GM12878 (cell line): Measurements from ENCODE around the gene PGC. TPM values are rescaled to one million over a fixed set of nuclear protein-coding genes. Genes with fewer than 3 reads are reported as not detected.

Source experiments
- ATAC-seq: fragments of 200-7000 bp; cut with Tn5 transposase; 3 replicates; pipeline ENCODE4 v1.9.1; 2020; ENCODE audit warnings: mild to moderate bottlenecking, moderate library complexity
- BruUV-seq: library from RNA; stranded (reverse); fragments of 400-500 nt; replicated peaks from 2 replicates; lab custom pipeline; 2021; lab: Mats Ljungman, UMichigan
- CTCF ChIA-PET: fragments of 300-600 bp; sonication (Branson Sonifier 250); formaldehyde crosslinking; extraction: SDS; loops from one replicate; lab custom pipeline; 2021; ENCODE audit warnings: inconsistent platforms; lab: Yijun Ruan, JAX
- POLR2A ChIA-PET: fragments of 350-600 bp; formaldehyde crosslinking; extraction: SDS; loops from one replicate; lab custom pipeline; 2021; ENCODE audit warnings: inconsistent platforms; lab: Charles Lee
- RAD21 ChIA-PET: fragments of 300-600 bp; sonication (Branson Sonifier 250); formaldehyde crosslinking; loops from one replicate; lab custom pipeline; 2023; ENCODE audit warnings: antibody characterized with exemption; ENCODE audit not compliant: unreplicated experiment; lab: Charles Lee
- SMC1A ChIA-PET: fragments of 300-600 bp; sonication (Branson Sonifier 250); formaldehyde crosslinking; loops from one replicate; lab custom pipeline; 2023; ENCODE audit not compliant: unreplicated experiment, uncharacterized antibody; lab: Charles Lee
- DNase-seq: peaks from one replicate; pipeline ENCODE4 v3.0.0-alpha.2; 2011; ENCODE audit warnings: low read depth, low spot score
- FAIRE-seq: peaks from 3 replicates; lab custom pipeline; 2011; peaks lifted over from hg19 to GRCh38; lab: Jason Lieb, UNC
- H2AFZ ChIP-seq: 2 replicates; pipeline ENCODE4 v1.6.0; 2011; ENCODE audit warnings: low read depth, low read length, control low read depth; ENCODE audit not compliant: control insufficient read depth
- H3K27ac ChIP-seq: 2 replicates; pipeline ENCODE4 v1.5.1; 2011; ENCODE audit warnings: control low read depth; ENCODE audit not compliant: control insufficient read depth, insufficient read depth
- H3K27me3 ChIP-seq, 2 experiments: replicated peaks in 1 of 2; 2 replicates each; pipeline versions ENCODE4 v1.6.0 to v1.6.1; 2011; ENCODE audit warnings: low read length in 1 of 2; ENCODE audit not compliant: control insufficient read depth in 2 of 2, insufficient read depth in 2 of 2
- H3K36me3 ChIP-seq, 2 experiments: 2 replicates each; pipeline ENCODE4 v1.5.1; 2011; ENCODE audit warnings: low read length in 1 of 2; ENCODE audit not compliant: control insufficient read depth in 2 of 2, insufficient read depth in 2 of 2
- H3K4me1 ChIP-seq: 2 replicates; pipeline ENCODE4 v1.6.1; 2011; ENCODE audit warnings: mild to moderate bottlenecking, low read length, moderate library complexity, mixed read lengths; ENCODE audit not compliant: control insufficient read depth, insufficient read depth
- H3K4me2 ChIP-seq: 2 replicates; pipeline ENCODE4 v1.6.0; 2011; ENCODE audit warnings: control low read depth; ENCODE audit not compliant: control insufficient read depth, insufficient read depth
- H3K4me3 ChIP-seq: fragments of 200-600 bp; sonication (generic); 2 replicates; pipeline ENCODE4 v1.5.1; 2016
- H3K79me2 ChIP-seq: 2 replicates; pipeline ENCODE4 v1.6.0; 2011; ENCODE audit warnings: low read length; ENCODE audit not compliant: control insufficient read depth, insufficient read depth
- H3K9ac ChIP-seq: 2 replicates; pipeline ENCODE4 v1.8.0; 2011; ENCODE audit warnings: low read length, control low read depth, mixed read lengths; ENCODE audit not compliant: control insufficient read depth, insufficient read depth
- H3K9me3 ChIP-seq: replicated peaks from 3 replicates; pipeline ENCODE4 v1.5.1; 2011; ENCODE audit warnings: mild to moderate bottlenecking, low read length; ENCODE audit not compliant: control insufficient read depth, insufficient read depth
- H4K20me1 ChIP-seq: 2 replicates; pipeline ENCODE4 v1.6.0; 2011; ENCODE audit not compliant: control insufficient read depth, insufficient read depth
- BRCA1 ChIP-seq: IDR thresholded peaks from 2 replicates; pipeline ENCODE4 v1.6.1; 2011; ENCODE audit warnings: low read depth, low read length, improper control_type of control experiment
- DPF2 ChIP-seq: fragments of 450-650 bp; IDR thresholded peaks from 2 replicates; pipeline ENCODE4 v1.6.1; 2017; ENCODE audit warnings: mild to moderate bottlenecking
- EGR1 ChIP-seq, 2 experiments: IDR thresholded peaks; 1 replicate in 1 of 2; 2 replicates in 1 of 2; pipeline ENCODE4 v1.6.1; 2011 to 2012; ENCODE audit warnings: low read depth in 2 of 2, low read length in 2 of 2, borderline replicate concordance in 1 of 2, mild to moderate bottlenecking in 1 of 2, moderate library complexity in 1 of 2
- KLF5 ChIP-seq: fragments of 450-650 bp; IDR thresholded peaks from 2 replicates; pipeline ENCODE4 v1.6.1; 2014; ENCODE audit warnings: mild to moderate bottlenecking; ENCODE audit not compliant: partially characterized antibody
- LARP7 ChIP-seq: fragments of 450-650 bp; IDR thresholded peaks from 2 replicates; pipeline ENCODE4 v1.6.1; 2017; ENCODE audit warnings: mild to moderate bottlenecking
- MYB ChIP-seq: fragments of 150-350 bp; IDR thresholded peaks from 2 replicates; pipeline ENCODE4 v1.6.1; 2014; ENCODE audit warnings: mild to moderate bottlenecking, low read depth, low read length, borderline replicate concordance
- NR2C2 ChIP-seq: IDR thresholded peaks from 2 replicates; pipeline ENCODE4 v1.6.1; 2011; ENCODE audit warnings: borderline replicate concordance, low read depth; ENCODE audit not compliant: control insufficient read depth, insufficient read length
- PAX5 ChIP-seq: IDR thresholded peaks from 2 replicates; pipeline ENCODE4 v1.6.1; 2011; ENCODE audit warnings: low read depth, low read length, borderline replicate concordance
- PML ChIP-seq: IDR thresholded peaks from 2 replicates; pipeline ENCODE4 v1.6.1; 2012; ENCODE audit warnings: low read length, inconsistent platforms
- POLR2A ChIP-seq: IDR thresholded peaks from 2 replicates; pipeline ENCODE4 v1.6.1; 2011; ENCODE audit warnings: low read depth, mild to moderate bottlenecking, low read length
- POLR2AphosphoS5 ChIP-seq: IDR thresholded peaks from 2 replicates; pipeline ENCODE4 v1.6.1; 2011; ENCODE audit warnings: mild to moderate bottlenecking, low read length, inconsistent platforms
- POU2F2 ChIP-seq: IDR thresholded peaks from 3 replicates; pipeline ENCODE4 v1.6.1; 2011; ENCODE audit warnings: low read depth, mild to moderate bottlenecking, low read length, borderline replicate concordance
- SMC3 ChIP-seq: IDR thresholded peaks from 2 replicates; pipeline ENCODE4 v1.6.1; 2011; ENCODE audit warnings: low read length, improper control_type of control experiment, borderline replicate concordance
- SP1 ChIP-seq: IDR thresholded peaks from one replicate; pipeline ENCODE4 v1.6.1; 2011; ENCODE audit warnings: low read depth, low read length
- SRF ChIP-seq, 2 experiments: IDR thresholded peaks; 2 replicates each; pipeline ENCODE4 v1.6.1; 2011; ENCODE audit warnings: low read depth in 2 of 2, low read length in 2 of 2, mild to moderate bottlenecking in 1 of 2, moderate library complexity in 1 of 2
- ZNF274 ChIP-seq: IDR thresholded peaks from one replicate; pipeline ENCODE4 v1.8.0; 2011; ENCODE audit not compliant: insufficient read length, insufficient read depth
- WGBS: methylation state at CpG from one replicate; pipeline ENCODE4 v1.1.6; 2016; ENCODE audit warnings: low lambda C conversion rate; ENCODE audit not compliant: insufficient replicate concordance, insufficient coverage; ENCODE audit errors: missing lambda C conversion rate; 5-methylcytosine and 5-hydroxymethylcytosine counted together
- in situ Hi-C: fragments of 300-500 bp; cut with MboI; formaldehyde crosslinking; loops from 9 replicates; pipeline ENCODE4 v1.14.3; 2018; ENCODE audit warnings: mixed read lengths
- intact Hi-C: fragments of 100-400 bp; cut with micrococcal nuclease; formaldehyde crosslinking; loops from one replicate; pipeline ENCODE4 v1.14.2; 2022; ENCODE audit not compliant: unreplicated experiment
- polyA plus RNA-seq, 11 experiments: library from polyadenylated mRNA; depleted of rRNA in 4 of 11; unstranded in 6 of 11; stranded (reverse) in 5 of 11; fragments of >200 nt; fragmentation: Nextera tagmentation in 4 of 11; fragmentation: Illumina TruSeq in 1 of 11; extraction: Ambion mirVana in 4 of 11; extraction: Trizol in 1 of 11; gene quantifications; 1 replicate in 1 of 11; 2 replicates in 10 of 11; pipeline versions ENCODE4 v1.2.1 to v1.2.3, GENCODE V29; 2011 to 2016; ENCODE audit warnings: inconsistent platforms in 2 of 11, missing spikeins in 2 of 11, low read depth in 1 of 11
- total RNA-seq, 4 experiments: library from RNA; depleted of rRNA in 3 of 4; stranded (reverse); fragments of >200 nt in 3 of 4; fragmentation: Illumina TruSeq in 1 of 4; extraction: Trizol in 1 of 4; gene quantifications; 2 replicates each; pipeline versions ENCODE4 v1.2.1 to v1.2.3, GENCODE V29; 2013 to 2021
- TF ChIP-seq, protein P1 (sequence below): fragments of 450-650 bp; IDR thresholded peaks from 2 replicates; pipeline ENCODE4 v1.6.1; 2018; ENCODE audit warnings: borderline replicate concordance, mild to moderate bottlenecking; ENCODE audit not compliant: partially characterized antibody
- TF ChIP-seq, protein P2 (sequence below): fragments of 450-650 bp; IDR thresholded peaks from 2 replicates; pipeline ENCODE4 v1.6.1; 2014; ENCODE audit warnings: mild to moderate bottlenecking

The PGC gene
- total and polyA plus RNA-seq, 10 of the 15 experiments (the other 5 are each of a cell fraction or from before 2014, with no cell fraction given), result 0.26 TPM; not detected in 9

DNA sequence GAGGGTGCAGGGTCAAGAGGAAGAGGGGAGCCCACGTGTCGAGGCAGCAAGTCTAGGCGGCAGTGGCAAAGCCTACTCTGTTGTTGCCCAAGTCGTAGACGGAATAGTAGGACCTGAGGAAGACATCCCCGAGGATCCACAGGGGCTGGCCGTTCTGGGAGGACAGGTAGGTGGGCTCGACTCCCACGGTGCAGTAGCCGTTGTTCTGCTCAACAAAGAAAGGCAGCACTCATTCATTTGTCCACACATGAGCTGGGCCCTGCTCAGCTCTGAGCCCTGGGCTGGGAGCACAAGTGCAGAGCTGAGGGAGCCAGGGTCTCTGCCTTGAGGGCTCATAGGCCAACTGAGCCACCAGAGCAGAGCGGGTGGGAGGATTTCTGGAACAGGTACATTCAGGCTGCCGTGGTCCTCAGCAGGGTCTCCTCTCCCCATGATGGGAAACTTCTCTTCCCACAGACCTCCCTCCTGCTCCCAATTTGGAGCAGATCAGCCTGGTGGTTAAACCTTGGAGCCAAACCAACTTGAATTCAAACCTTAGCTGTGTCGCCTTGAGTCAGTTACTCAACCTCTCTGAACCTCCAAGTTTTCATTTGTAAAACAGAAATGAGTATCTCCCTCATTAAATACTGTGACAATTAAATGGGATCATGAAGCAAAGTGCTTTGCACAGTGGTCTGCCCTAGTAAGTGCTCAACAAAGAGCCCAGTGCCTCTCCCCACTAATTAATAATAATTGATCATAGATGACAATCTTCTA lies 10.2 kb downstream of the PGC start (continued):
- TF ChIP-seq, protein P1, sequence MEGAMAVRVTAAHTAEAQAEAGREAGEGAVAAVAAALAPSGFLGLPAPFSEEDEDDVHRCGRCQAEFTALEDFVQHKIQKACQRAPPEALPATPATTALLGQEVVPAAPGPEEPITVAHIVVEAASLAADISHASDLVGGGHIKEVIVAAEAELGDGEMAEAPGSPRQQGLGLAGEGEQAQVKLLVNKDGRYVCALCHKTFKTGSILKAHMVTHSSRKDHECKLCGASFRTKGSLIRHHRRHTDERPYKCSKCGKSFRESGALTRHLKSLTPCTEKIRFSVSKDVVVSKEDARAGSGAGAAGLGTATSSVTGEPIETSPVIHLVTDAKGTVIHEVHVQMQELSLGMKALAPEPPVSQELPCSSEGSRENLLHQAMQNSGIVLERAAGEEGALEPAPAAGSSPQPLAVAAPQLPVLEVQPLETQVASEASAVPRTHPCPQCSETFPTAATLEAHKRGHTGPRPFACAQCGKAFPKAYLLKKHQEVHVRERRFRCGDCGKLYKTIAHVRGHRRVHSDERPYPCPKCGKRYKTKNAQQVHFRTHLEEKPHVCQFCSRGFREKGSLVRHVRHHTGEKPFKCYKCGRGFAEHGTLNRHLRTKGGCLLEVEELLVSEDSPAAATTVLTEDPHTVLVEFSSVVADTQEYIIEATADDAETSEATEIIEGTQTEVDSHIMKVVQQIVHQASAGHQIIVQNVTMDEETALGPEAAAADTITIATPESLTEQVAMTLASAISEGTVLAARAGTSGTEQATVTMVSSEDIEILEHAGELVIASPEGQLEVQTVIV, result no peak
- TF ChIP-seq POLR2A (no peak), POLR2AphosphoS5 (no peak), PAX5 (no peak), SP1 (no peak)
- TF ChIP-seq, all 136 proteins: peak for 0

DNA sequence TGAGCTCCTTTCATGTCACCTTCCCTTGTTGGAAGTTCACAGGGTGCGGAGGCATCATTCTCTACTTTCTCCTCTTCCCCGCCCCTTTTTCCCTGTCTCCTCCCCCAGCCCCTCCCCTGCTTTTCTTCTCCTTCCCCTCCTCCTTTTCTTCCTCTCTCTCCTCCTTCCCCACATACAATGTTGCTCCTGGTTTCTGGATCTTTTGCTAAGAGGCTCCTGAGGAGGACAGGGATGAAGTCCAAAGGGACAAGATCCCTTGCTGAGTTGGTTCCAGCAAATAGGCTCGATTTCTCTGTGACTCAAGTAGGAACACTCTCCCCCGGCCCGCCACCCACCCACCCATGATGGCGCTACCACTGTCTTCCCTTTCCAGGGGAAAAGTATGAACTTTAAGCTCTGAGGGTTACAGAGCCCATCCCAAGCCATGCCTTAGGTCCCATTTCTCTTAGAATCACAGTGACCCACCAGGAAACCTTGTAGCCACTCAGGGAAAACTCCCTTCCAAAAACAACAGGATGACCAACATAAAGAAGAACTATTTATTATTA lies 10.9 kb downstream of the PGC start:
- no peak overlapping the region for H3K27ac ChIP-seq
- no peaks in the 10 kb centered on the region for H3K36me3 ChIP-seq
- H3K79me2 ChIP-seq, result peaks cover 34% of the 10 kb centered on the region
- H3K27me3 ChIP-seq, result no peaks in the 10 kb centered on the region; a peak in 1 of 4 replicates
- BruUV-seq, result no TSS peak
- DNase-seq (no peak), FAIRE-seq (no peak), ATAC-seq (no peak)
- H3K4me2 ChIP-seq, result no peak overlapping the region
- H4K20me1 ChIP-seq, result no peaks in the 10 kb centered on the region
- no peak overlapping the region for H3K9ac ChIP-seq
- SMC1A ChIA-PET, result no interaction called here
- no peak overlapping the region for H3K4me3 ChIP-seq
- WGBS, result 42% methylated on average over 3 of the region's 6 CpGs
- CTCF ChIA-PET, result interaction anchor here (1.0 to 6.2 kb wide), 4 partner anchors 15 to 40 kb away, joined by 3 to 84 read pairs (median 4); no protein-coding TSS in a partner anchor
- H3K4me1 ChIP-seq, result no peaks in the 10 kb centered on the region; the same call in 1 of the 2 replicates
- intact Hi-C loops, result loop anchor here (10.0 kb wide), 1 partner anchor 661 kb away; the partner anchor contains the start of genes NFYA and OARD1
- TF ChIP-seq LARP7 (no peak), MYB (no peak), DPF2 (no peak), EGR1 (IDR thresholded peaks at IDR 0.05; ENCODE audit: borderline replicate concordance in 1 of 2, low read depth in 2 of 2, low read length in 2 of 2) (no peak), POU2F2 (no peak), BRCA1 (no peak), KLF5 (no peak), PML (no peak), ZNF274 (no peak), SRF (IDR thresholded peaks at IDR 0.05; ENCODE audit: low read depth in 2 of 2, low read length in 2 of 2) (no peak), NR2C2 (no peak), SMC3 (no peak)
- TF ChIP-seq, protein P2, sequence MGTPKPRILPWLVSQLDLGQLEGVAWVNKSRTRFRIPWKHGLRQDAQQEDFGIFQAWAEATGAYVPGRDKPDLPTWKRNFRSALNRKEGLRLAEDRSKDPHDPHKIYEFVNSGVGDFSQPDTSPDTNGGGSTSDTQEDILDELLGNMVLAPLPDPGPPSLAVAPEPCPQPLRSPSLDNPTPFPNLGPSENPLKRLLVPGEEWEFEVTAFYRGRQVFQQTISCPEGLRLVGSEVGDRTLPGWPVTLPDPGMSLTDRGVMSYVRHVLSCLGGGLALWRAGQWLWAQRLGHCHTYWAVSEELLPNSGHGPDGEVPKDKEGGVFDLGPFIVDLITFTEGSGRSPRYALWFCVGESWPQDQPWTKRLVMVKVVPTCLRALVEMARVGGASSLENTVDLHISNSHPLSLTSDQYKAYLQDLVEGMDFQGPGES, result no peak
- RAD21 ChIA-PET, result interaction anchor here (6.2 kb wide), 1 partner anchor 29 kb away, joined by 180 read pairs; no protein-coding TSS in a partner anchor
- POLR2A ChIA-PET, result interaction anchor here (9.6 kb wide), 1 partner anchor 30 kb away, joined by 180 read pairs; no protein-coding TSS in a partner anchor
- H3K9me3 ChIP-seq, result no peaks in the 10 kb centered on the region
- in situ Hi-C loops, result no loop called here
- H2AFZ ChIP-seq, result no peak overlapping the region
